CD8-positive, alpha-beta memory T cell (primary cell): ENCODE data around the gene YBX2. TPM values are rescaled to one million over a fixed set of nuclear protein-coding genes. Genes with fewer than 3 reads are reported as not detected.
A peak's percentile ranks its signal among the peaks of the same experiment; 100 is the strongest.

Experiments
- CTCF ChIA-PET: fragments of 350-600 bp; sonication (Branson Sonifier 250); formaldehyde crosslinking; loops from one replicate; lab custom pipeline; 2021; ENCODE audit warnings: antibody characterized with exemption; lab: Charles Lee
- POLR2A ChIA-PET: fragments of 350-600 bp; sonication (Branson Sonifier 250); formaldehyde crosslinking; loops from one replicate; lab custom pipeline; 2021; ENCODE audit warnings: antibody characterized with exemption; lab: Charles Lee
- DNase-seq, 5 donors: peaks; one replicate each; pipeline versions ENCODE4 v3.0.0 to v3.0.0-alpha.2; 2020 to 2022; ENCODE audit warnings: mixed read lengths in 1 of 5
- H3K27ac ChIP-seq: one replicate; pipeline ENCODE4 v1.7.0; 2013; ENCODE audit warnings: low read depth, mild to moderate bottlenecking, low read length, moderate library complexity
- H3K27me3 ChIP-seq: 2 replicates; pipeline ENCODE4 v1.7.0; 2013; ENCODE audit warnings: low read length, mild to moderate bottlenecking; ENCODE audit not compliant: insufficient read depth, poor library complexity, severe bottlenecking
- H3K36me3 ChIP-seq: 2 replicates; pipeline ENCODE4 v1.7.0; 2013; ENCODE audit warnings: mild to moderate bottlenecking, low read length, moderate library complexity; ENCODE audit not compliant: insufficient read depth
- H3K4me1 ChIP-seq: 2 replicates; pipeline ENCODE4 v1.7.0; 2013; ENCODE audit warnings: mild to moderate bottlenecking, low read length, moderate library complexity; ENCODE audit not compliant: insufficient read depth
- H3K4me3 ChIP-seq: 2 replicates; pipeline ENCODE4 v1.7.0; 2013; ENCODE audit warnings: mild to moderate bottlenecking, low read length
- H3K9me3 ChIP-seq: 2 replicates; pipeline ENCODE4 v1.7.0; 2013; ENCODE audit warnings: mild to moderate bottlenecking, low read length
- H3K27ac Mint-ChIP-seq, 8 donors: one replicate each; pipeline ENCODE4 v1.8.0; 2020 to 2021; ENCODE audit warnings: mixed read lengths in 8 of 8, mild to moderate bottlenecking in 6 of 8, inconsistent platforms in 3 of 8, moderate library complexity in 3 of 8
- H3K27me3 Mint-ChIP-seq, 2 donors: one replicate each; pipeline ENCODE4 v1.8.0; 2020 to 2021; ENCODE audit warnings: mixed read lengths in 2 of 2, mild to moderate bottlenecking in 1 of 2, moderate library complexity in 1 of 2
- H3K36me3 Mint-ChIP-seq, 3 donors: one replicate each; pipeline ENCODE4 v1.8.0; 2020 to 2021; ENCODE audit warnings: mixed read lengths in 3 of 3, inconsistent platforms in 1 of 3, mild to moderate bottlenecking in 1 of 3
- H3K4me1 Mint-ChIP-seq, 3 donors: one replicate each; pipeline ENCODE4 v1.8.0; 2020 to 2021; ENCODE audit warnings: mixed read lengths in 3 of 3, inconsistent platforms in 1 of 3, mild to moderate bottlenecking in 1 of 3
- H3K4me3 Mint-ChIP-seq, 7 donors: one replicate each; pipeline ENCODE4 v1.8.0; 2020 to 2021; ENCODE audit warnings: mixed read lengths in 7 of 7, mild to moderate bottlenecking in 6 of 7, moderate library complexity in 4 of 7, inconsistent platforms in 2 of 7
- H3K9me3 Mint-ChIP-seq, 5 donors: one replicate each; pipeline ENCODE4 v1.8.0; 2020 to 2022; ENCODE audit warnings: mixed read lengths in 5 of 5, mild to moderate bottlenecking in 3 of 5, moderate library complexity in 2 of 5, inconsistent platforms in 1 of 5
- polyA plus RNA-seq: library from polyadenylated mRNA; unstranded; fragments of 300-500 nt; fragmentation: Illumina TruSeq; gene quantifications from one replicate; pipeline ENCODE4 v1.2.3, GENCODE V29; 2021
- total RNA-seq, 2 experiments: library from RNA; stranded (reverse); gene quantifications; one replicate each; pipeline ENCODE4 v1.2.3, GENCODE V29; 2021

YBX2 gene
- total and polyA plus RNA-seq, 3 experiments from 2014 or later, result 0.07 to 0.26 TPM; not detected in 1

- H3K4me1 ChIP-seq, result peaks cover 20% of the 10 kb centered on the region
- peaks cover 13 to 25% (median 14%) of the 10 kb centered on the region in 3 donors for H3K4me1 Mint-ChIP-seq
- POLR2A ChIA-PET, result interaction anchor here (0.7 to 1.5 kb wide), 2 partner anchors 15 to 23 kb away, joined by 3 to 6 read pairs; no protein-coding TSS in a partner anchor
- H3K27me3 Mint-ChIP-seq, result peaks cover 27 to 38% of the 10 kb centered on the region in 2 donors
- H3K27ac Mint-ChIP-seq, result peak within 1 kb of the TSS in 7 of 8 donors; percentile 56 to 92 (median 71)
- peak; percentile 67 to 85 (median 76) for DNase-seq
- peak within 1 kb of the TSS; percentile 54 for H3K4me3 ChIP-seq
- H3K9me3 ChIP-seq, result no peaks in the 10 kb centered on the region
- H3K9me3 Mint-ChIP-seq, result no peaks in the 10 kb centered on the region
- H3K4me3 Mint-ChIP-seq, result peak within 1 kb of the TSS; percentile 79 to 92 (median 80)
- no peaks in the 10 kb centered on the region for H3K36me3 Mint-ChIP-seq
- no peaks in the 10 kb centered on the region for H3K36me3 ChIP-seq
- CTCF ChIA-PET, result interaction anchor here (0.8 to 8.4 kb wide), 13 partner anchors 10 to 280 kb away, joined by 3 to 87 read pairs (median 4); partner anchors contain the start of gene SENP3
- peaks cover 8% of the 10 kb centered on the region for H3K27me3 ChIP-seq
- H3K27ac ChIP-seq, result no peak within 1 kb of the TSS
Measured at GRCh38 chr17:7281074-7281952, 13.1 kb downstream of the YBX2 start, which contains the start of gene SLC2A4. SLC2A4 (plus strand) TSS chr17:7281718; CDS start chr17:7281935, 217 bp downstream.

GRCh38 chr17:7280519-7281073, 13.8 kb downstream of the YBX2 start:
- Histone ChIP-seq H3K4me3 (peak overlapping the region; percentile 54), H3K36me3 (no peaks in the 10 kb centered on the region), H3K4me1 (peaks cover 20% of the 10 kb centered on the region), H3K27ac (no peak overlapping the region), H3K9me3 (no peaks in the 10 kb centered on the region), H3K27me3 (peaks cover 8% of the 10 kb centered on the region)
- Mint-ChIP-seq H3K4me3 (peak overlapping the region; percentile 79 to 92 (median 80)), H3K9me3 (no peaks in the 10 kb centered on the region), H3K36me3 (no peaks in the 10 kb centered on the region), H3K4me1 (peaks cover 13 to 25% (median 14%) of the 10 kb centered on the region in 3 donors), H3K27me3 (peaks cover 20 to 30% of the 10 kb centered on the region in 2 donors), H3K27ac (peak overlapping the region in 7 of 8 donors; percentile 56 to 92 (median 70))
- ChIA-PET CTCF (interaction anchor here (0.6 to 8.4 kb wide), 15 partner anchors 10 to 281 kb away, joined by 3 to 87 read pairs (median 4); partner anchors contain the start of gene SENP3), POLR2A (interaction anchor here (0.7 kb wide), 1 partner anchor 24 kb away, joined by 3 read pairs; no protein-coding TSS in a partner anchor)
- DNase-seq, result peak; percentile 77 to 89 (median 81)

- H3K9me3 Mint-ChIP-seq, result no peaks in the 10 kb centered on the region
- CTCF ChIA-PET, result interaction anchor here (1.4 to 2.7 kb wide), 3 partner anchors 17 to 157 kb away, joined by 5 to 9 read pairs (median 7); no protein-coding TSS in a partner anchor
- H3K27me3 Mint-ChIP-seq, result peaks cover 13 to 24% of the 10 kb centered on the region in 2 donors
- DNase-seq, result no peak
- no peak overlapping the region for H3K4me3 ChIP-seq
- H3K27me3 ChIP-seq, result peaks cover 8% of the 10 kb centered on the region
- POLR2A ChIA-PET, result no interaction called here
- H3K27ac Mint-ChIP-seq, result no peak overlapping the region
- H3K9me3 ChIP-seq, result no peaks in the 10 kb centered on the region
- H3K27ac ChIP-seq, result no peak overlapping the region
- peaks cover 20% of the 10 kb centered on the region for H3K4me1 ChIP-seq
- H3K4me1 Mint-ChIP-seq, result peaks cover 13 to 25% (median 14%) of the 10 kb centered on the region in 3 donors
- H3K36me3 Mint-ChIP-seq, result no peaks in the 10 kb centered on the region
- peak overlapping the region in 2 of 7 donors; percentile 32 to 66 for H3K4me3 Mint-ChIP-seq
- no peaks in the 10 kb centered on the region for H3K36me3 ChIP-seq
Measured at GRCh38 chr17:7279448-7279847, 15.0 kb downstream of the YBX2 start.

- POLR2A ChIA-PET, result no interaction called here
- peaks cover 18% of the 10 kb centered on the region for H3K4me1 ChIP-seq
- Mint-ChIP-seq H3K27ac (no peak overlapping the region), H3K36me3 (no peaks in the 10 kb centered on the region), H3K27me3 (peaks cover 8% of the 10 kb centered on the region in 2 donors), H3K4me3 (no peak overlapping the region), H3K9me3 (no peaks in the 10 kb centered on the region), H3K4me1 (peaks cover 17 to 22% (median 21%) of the 10 kb centered on the region in 3 donors)
- H3K4me3 ChIP-seq, result no peak overlapping the region
- CTCF ChIA-PET, result interaction anchor here (1.1 to 2.4 kb wide), 2 partner anchors 14 to 30 kb away, joined by 3 to 9 read pairs; partner anchors contain the start of gene SLC2A4
- no peak for DNase-seq
- no peaks in the 10 kb centered on the region for H3K9me3 ChIP-seq
- H3K27me3 ChIP-seq, result no peaks in the 10 kb centered on the region
- no peaks in the 10 kb centered on the region for H3K36me3 ChIP-seq
- H3K27ac ChIP-seq, result no peak overlapping the region
Measured at GRCh38 chr17:7266784-7267183, 27.7 kb downstream of the YBX2 start.

GRCh38 chr17:7263801-7264078, 30.7 kb downstream of the YBX2 start:
- Mint-ChIP-seq H3K4me3 (peak overlapping the region in 6 of 7 donors; percentile 81 to 86 (median 84)), H3K27me3 (peaks cover 8% of the 10 kb centered on the region in 2 donors), H3K4me1 (peaks cover 21 to 32% (median 23%) of the 10 kb centered on the region in 3 donors), H3K36me3 (peaks cover 0 to 9% (median 0%) of the 10 kb centered on the region in 3 donors), H3K27ac (peak overlapping the region in 2 of 8 donors; percentile 8 to 91), H3K9me3 (no peaks in the 10 kb centered on the region)
- H3K4me3 ChIP-seq, result no peak overlapping the region
- CTCF ChIA-PET, result interaction anchor here (1.0 kb wide), 1 partner anchor 73 kb away, joined by 3 read pairs; no protein-coding TSS in a partner anchor
- H3K36me3 ChIP-seq, result no peaks in the 10 kb centered on the region
- peaks cover 19% of the 10 kb centered on the region for H3K4me1 ChIP-seq
- POLR2A ChIA-PET, result interaction anchor here (0.6 kb wide), 1 partner anchor 26 kb away, joined by 4 read pairs; no protein-coding TSS in a partner anchor
- no peaks in the 10 kb centered on the region for H3K27me3 ChIP-seq
- DNase-seq, result no peak
- no peak overlapping the region for H3K27ac ChIP-seq
- no peaks in the 10 kb centered on the region for H3K9me3 ChIP-seq

- DNase-seq, result no peak
- H3K9me3 ChIP-seq, result no peaks in the 10 kb centered on the region
- peak overlapping the region; percentile 24 for H3K4me3 ChIP-seq
- CTCF ChIA-PET, result interaction anchor here (1.0 kb wide), 1 partner anchor 74 kb away, joined by 3 read pairs; no protein-coding TSS in a partner anchor
- H3K27me3 ChIP-seq, result no peaks in the 10 kb centered on the region
- H3K4me1 Mint-ChIP-seq, result peaks cover 21 to 32% (median 23%) of the 10 kb centered on the region in 3 donors
- H3K9me3 Mint-ChIP-seq, result no peaks in the 10 kb centered on the region
- H3K4me1 ChIP-seq, result peaks cover 19% of the 10 kb centered on the region
- peaks cover 0 to 14% (median 0%) of the 10 kb centered on the region in 3 donors for H3K36me3 Mint-ChIP-seq
- H3K27ac ChIP-seq, result peak overlapping the region; percentile 28
- H3K4me3 Mint-ChIP-seq, result peak overlapping the region; percentile 81 to 89 (median 85)
- peaks cover 8% of the 10 kb centered on the region in 2 donors for H3K27me3 Mint-ChIP-seq
- peak overlapping the region in 7 of 8 donors; percentile 8 to 91 (median 73) for H3K27ac Mint-ChIP-seq
- no peaks in the 10 kb centered on the region for H3K36me3 ChIP-seq
- POLR2A ChIA-PET, result interaction anchor here (0.6 kb wide), 1 partner anchor 25 kb away, joined by 4 read pairs; no protein-coding TSS in a partner anchor
Measured at GRCh38 chr17:7262935-7263800, 31.3 kb downstream of the YBX2 start.
